LNCaP clone FGC (cell line): ENCODE measurements around the gene LIN28A.
"Not testable (repeated sequence)": the region's sequence is repeated elsewhere in the genome, so short reads cannot be mapped to it uniquely, and the experiment has no call there.

Source experiments
- DNase-seq: peaks from one replicate; pipeline ENCODE4 v3.0.0-alpha.2; 2011; ENCODE audit warnings: low read depth
- H3K4me3 ChIP-seq: 2 replicates; pipeline ENCODE4 v1.5.1; 2011; ENCODE audit warnings: mild to moderate bottlenecking, low read depth, low read length, control low read depth
- CTCF ChIP-seq: IDR thresholded peaks from 2 replicates; pipeline ENCODE4 v1.5.1; 2012; ENCODE audit warnings: mild to moderate bottlenecking; ENCODE audit not compliant: control insufficient read depth, insufficient read depth; ENCODE audit errors: extremely low read depth

The LIN28A gene

GRCh38 chr1:26375081-26375480, 35.5 kb upstream of the LIN28A start:
- no peak overlapping the region for H3K4me3 ChIP-seq
- no peak for TF ChIP-seq CTCF
- no peak for DNase-seq

DNA sequence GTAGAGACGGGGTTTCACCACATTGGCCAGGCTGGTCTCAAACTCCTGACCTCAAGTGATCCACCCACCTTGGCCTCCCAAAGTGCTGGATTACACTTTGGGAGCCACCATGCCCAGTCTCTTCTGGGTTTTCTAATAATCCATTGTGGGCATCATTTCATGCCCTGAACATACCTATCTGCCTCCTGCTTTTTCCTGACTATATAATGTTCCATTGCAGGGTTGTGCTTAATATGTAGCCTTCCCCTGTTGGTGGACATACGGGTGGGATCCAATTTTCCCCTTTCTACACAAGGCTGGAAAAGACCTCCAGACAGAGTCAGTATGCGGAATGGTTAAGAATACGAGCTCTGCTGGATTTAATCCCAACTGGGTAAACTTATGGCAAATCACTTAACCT, 34.6 kb upstream of the LIN28A start:
- no peak for DNase-seq
- no peak for TF ChIP-seq CTCF
- no peak overlapping the region for H3K4me3 ChIP-seq

- DNase-seq, result no peak
- TF ChIP-seq CTCF, result no peak
- H3K4me3 ChIP-seq, result no peak overlapping the region
These were observed 32.3 kb upstream of the LIN28A start for GRCh38 chr1:26378088-26378878.

GRCh38 chr1:26378879-26379251, 31.8 kb upstream of the LIN28A start:
- no peak overlapping the region for H3K4me3 ChIP-seq
- TF ChIP-seq CTCF, result no peak
- no peak for DNase-seq

- TF ChIP-seq CTCF, result no peak
- H3K4me3 ChIP-seq, result no peak overlapping the region
- DNase-seq, result no peak
These were observed 26.5 kb upstream of the LIN28A start for GRCh38 chr1:26384076-26384475.

GRCh38 chr1:26385063-26385462, 25.6 kb upstream of the LIN28A start:
- DNase-seq, H3K4me3 ChIP-seq: not testable (repeated sequence)

GRCh38 chr1:26387447-26387846, 23.2 kb upstream of the LIN28A start:
- no peak for TF ChIP-seq CTCF
- H3K4me3 ChIP-seq, result no peak overlapping the region
- no peak for DNase-seq
